Measurements from ENCODE around the gene PRPSAP1.

DNA sequence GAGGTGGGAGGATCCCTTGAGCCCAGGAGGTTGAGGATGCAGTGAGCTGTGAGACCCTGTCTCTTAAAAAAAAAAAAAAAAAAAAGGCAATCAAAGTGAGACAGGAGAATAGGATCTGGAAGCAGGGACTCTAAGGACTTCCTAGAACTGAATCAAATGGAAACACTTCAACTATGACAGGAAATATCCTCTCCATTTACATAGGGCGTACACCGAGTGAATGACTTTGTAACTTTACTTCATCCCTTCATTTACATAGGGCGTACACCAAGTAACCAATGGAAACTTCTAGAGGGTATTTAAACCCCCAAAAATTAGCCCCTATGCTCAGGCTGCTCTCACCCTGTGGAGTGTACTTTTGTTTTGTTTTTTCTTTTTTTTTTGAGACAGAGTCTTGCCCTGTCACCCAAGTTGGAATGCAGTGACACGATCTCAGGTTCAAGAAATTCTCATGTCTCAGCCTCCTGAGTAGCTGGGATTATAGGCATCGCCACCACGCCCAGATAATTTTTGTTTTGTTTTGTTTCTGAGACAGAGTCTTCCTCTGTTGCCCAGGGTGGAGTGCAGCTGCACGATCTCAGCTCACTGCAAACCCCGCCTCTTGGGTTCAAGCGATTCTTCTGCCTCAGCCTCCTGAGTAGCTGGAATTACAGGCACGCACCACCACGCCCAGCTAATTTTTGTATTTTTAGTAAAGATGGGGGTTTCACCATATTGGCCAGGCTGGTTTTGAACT, 9.6 kb upstream of the PRPSAP1 start:
- TF ChIP-seq, protein P1, sequence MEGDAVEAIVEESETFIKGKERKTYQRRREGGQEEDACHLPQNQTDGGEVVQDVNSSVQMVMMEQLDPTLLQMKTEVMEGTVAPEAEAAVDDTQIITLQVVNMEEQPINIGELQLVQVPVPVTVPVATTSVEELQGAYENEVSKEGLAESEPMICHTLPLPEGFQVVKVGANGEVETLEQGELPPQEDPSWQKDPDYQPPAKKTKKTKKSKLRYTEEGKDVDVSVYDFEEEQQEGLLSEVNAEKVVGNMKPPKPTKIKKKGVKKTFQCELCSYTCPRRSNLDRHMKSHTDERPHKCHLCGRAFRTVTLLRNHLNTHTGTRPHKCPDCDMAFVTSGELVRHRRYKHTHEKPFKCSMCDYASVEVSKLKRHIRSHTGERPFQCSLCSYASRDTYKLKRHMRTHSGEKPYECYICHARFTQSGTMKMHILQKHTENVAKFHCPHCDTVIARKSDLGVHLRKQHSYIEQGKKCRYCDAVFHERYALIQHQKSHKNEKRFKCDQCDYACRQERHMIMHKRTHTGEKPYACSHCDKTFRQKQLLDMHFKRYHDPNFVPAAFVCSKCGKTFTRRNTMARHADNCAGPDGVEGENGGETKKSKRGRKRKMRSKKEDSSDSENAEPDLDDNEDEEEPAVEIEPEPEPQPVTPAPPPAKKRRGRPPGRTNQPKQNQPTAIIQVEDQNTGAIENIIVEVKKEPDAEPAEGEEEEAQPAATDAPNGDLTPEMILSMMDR (conservative IDR thresholded peaks at IDR 0.05; ENCODE audit: low read depth, low read length) = no peak
- TF ChIP-seq EZH2 (IDR thresholded peaks at IDR 0.05; ENCODE audit: low read length, unreplicated experiment) = no peak

Data from PC-3 (cell line).